OCI-LY7 (cell line): ENCODE results near the gene TOP1. TPM values are rescaled to one million over a fixed set of nuclear protein-coding genes. Genes with fewer than 3 reads are reported as not detected.

ENCODE experiments used
- BruUV-seq: library from RNA; stranded (reverse); fragments of 400-500 nt; replicated peaks from 2 replicates; lab custom pipeline; 2021; lab: Mats Ljungman, UMichigan
- CTCF ChIA-PET: fragments of 300-600 bp; sonication (Branson Sonifier 250); formaldehyde crosslinking; loops from one replicate; lab custom pipeline; 2022; ENCODE audit warnings: antibody characterized with exemption; ENCODE audit not compliant: unreplicated experiment; lab: Charles Lee
- POLR2A ChIA-PET: fragments of 300-600 bp; sonication (Branson Sonifier 250); formaldehyde crosslinking; loops from one replicate; lab custom pipeline; 2022; ENCODE audit warnings: antibody characterized with exemption; lab: Charles Lee
- DNase-seq: peaks from one replicate; pipeline ENCODE4 v3.0.0-alpha.2; 2015; ENCODE audit warnings: low spot score
- H2AFZ ChIP-seq: fragments of 200-600 bp; sonication (generic), shearing (Covaris generic); 2 replicates; pipeline ENCODE4 v1.6.1; 2014; ENCODE audit warnings: mild to moderate bottlenecking, antibody characterized with exemption, low read length, moderate library complexity
- H3K27ac ChIP-seq: fragments of 200-600 bp; sonication (generic); 2 replicates; pipeline ENCODE4 v1.5.1; 2014; ENCODE audit warnings: mixed run types, low read depth, mild to moderate bottlenecking, moderate library complexity, low read length, inconsistent platforms; ENCODE audit not compliant: poor library complexity, severe bottlenecking
- H3K36me3 ChIP-seq: fragments of 200-600 bp; sonication (generic); 2 replicates; pipeline ENCODE4 v1.6.1; 2014; ENCODE audit warnings: mild to moderate bottlenecking, antibody characterized with exemption, low read length, moderate library complexity, mixed read lengths; ENCODE audit not compliant: insufficient read depth
- H3K4me1 ChIP-seq: fragments of 200-600 bp; sonication (generic); 2 replicates; pipeline ENCODE4 v1.5.1; 2014; ENCODE audit warnings: mild to moderate bottlenecking, low read length; ENCODE audit not compliant: insufficient read depth, poor library complexity, severe bottlenecking
- H3K4me2 ChIP-seq: fragments of 200-600 bp; sonication (generic); 2 replicates; pipeline ENCODE4 v1.6.1; 2014; ENCODE audit warnings: mild to moderate bottlenecking, low read length
- H3K4me3 ChIP-seq: fragments of 200-600 bp; sonication (generic); 2 replicates; pipeline ENCODE4 v1.5.1; 2014; ENCODE audit warnings: mild to moderate bottlenecking, low read depth, low read length; ENCODE audit not compliant: poor library complexity, severe bottlenecking
- H3K79me2 ChIP-seq: fragments of 200-600 bp; sonication (generic); 2 replicates; pipeline ENCODE4 v1.6.1; 2016; ENCODE audit warnings: low read depth, mild to moderate bottlenecking, low read length, moderate library complexity, mixed read lengths; ENCODE audit not compliant: insufficient read depth
- H3K9me2 ChIP-seq: fragments of 200-600 bp; sonication (generic); 2 replicates; pipeline ENCODE4 v1.6.1; 2016; ENCODE audit warnings: mild to moderate bottlenecking, low read length, mixed read lengths; ENCODE audit not compliant: insufficient read depth
- H3K9me3 ChIP-seq: fragments of 200-600 bp; sonication (generic); 2 replicates; pipeline ENCODE4 v1.6.1; 2014; ENCODE audit warnings: mild to moderate bottlenecking, mixed run types, low read length, mixed read lengths
- H4K20me1 ChIP-seq: fragments of 200-600 bp; sonication (generic); 2 replicates; pipeline ENCODE4 v1.6.1; 2014; ENCODE audit warnings: mild to moderate bottlenecking, antibody characterized with exemption, low read length, moderate library complexity, mixed read lengths; ENCODE audit not compliant: insufficient read depth
- EZH2phosphoT487 ChIP-seq: fragments of 200-600 bp; sonication (generic); IDR thresholded peaks from 2 replicates; pipeline ENCODE4 v1.6.1; 2018; ENCODE audit warnings: low read depth, borderline replicate concordance, mild to moderate bottlenecking, mixed run types, antibody characterized with exemption, low read length, moderate library complexity, mixed read lengths
- intact Hi-C: fragments of 100-400 bp; cut with micrococcal nuclease; formaldehyde crosslinking; loops from one replicate; pipeline ENCODE4 v1.10.0; 2022; ENCODE audit not compliant: unreplicated experiment
- total RNA-seq, 2 experiments: library from RNA; depleted of rRNA in 1 of 2; stranded (reverse); fragments of >200 nt in 1 of 2; shearing (Covaris generic) in 1 of 2; gene quantifications; 2 replicates each; pipeline ENCODE4 v1.2.3, GENCODE V29; 2014 to 2022
- TF ChIP-seq, protein P1 (sequence below): fragments of 200-600 bp; sonication (generic); conservative IDR thresholded peaks from 2 replicates; pipeline ENCODE4 v1.5.1; 2014; ENCODE audit warnings: mild to moderate bottlenecking, antibody characterized with exemption, low read length, moderate library complexity, mixed read lengths

Gene TOP1
- total RNA-seq, 2 experiments from 2014 or later: 44.6 to 200 TPM

- DNase-seq: no peak
- H3K9me2 ChIP-seq: no peaks in the 10 kb centered on the region
- no peak for TF ChIP-seq EZH2phosphoT487
- TF ChIP-seq, protein P1, sequence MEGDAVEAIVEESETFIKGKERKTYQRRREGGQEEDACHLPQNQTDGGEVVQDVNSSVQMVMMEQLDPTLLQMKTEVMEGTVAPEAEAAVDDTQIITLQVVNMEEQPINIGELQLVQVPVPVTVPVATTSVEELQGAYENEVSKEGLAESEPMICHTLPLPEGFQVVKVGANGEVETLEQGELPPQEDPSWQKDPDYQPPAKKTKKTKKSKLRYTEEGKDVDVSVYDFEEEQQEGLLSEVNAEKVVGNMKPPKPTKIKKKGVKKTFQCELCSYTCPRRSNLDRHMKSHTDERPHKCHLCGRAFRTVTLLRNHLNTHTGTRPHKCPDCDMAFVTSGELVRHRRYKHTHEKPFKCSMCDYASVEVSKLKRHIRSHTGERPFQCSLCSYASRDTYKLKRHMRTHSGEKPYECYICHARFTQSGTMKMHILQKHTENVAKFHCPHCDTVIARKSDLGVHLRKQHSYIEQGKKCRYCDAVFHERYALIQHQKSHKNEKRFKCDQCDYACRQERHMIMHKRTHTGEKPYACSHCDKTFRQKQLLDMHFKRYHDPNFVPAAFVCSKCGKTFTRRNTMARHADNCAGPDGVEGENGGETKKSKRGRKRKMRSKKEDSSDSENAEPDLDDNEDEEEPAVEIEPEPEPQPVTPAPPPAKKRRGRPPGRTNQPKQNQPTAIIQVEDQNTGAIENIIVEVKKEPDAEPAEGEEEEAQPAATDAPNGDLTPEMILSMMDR: no peak
- peaks cover 36% of the 10 kb centered on the region for H4K20me1 ChIP-seq
- H3K9me3 ChIP-seq: no peaks in the 10 kb centered on the region
- H3K27ac ChIP-seq: no peak overlapping the region
- peaks cover 100% of the 10 kb centered on the region for H3K79me2 ChIP-seq
- H3K36me3 ChIP-seq: peaks cover 98% of the 10 kb centered on the region
- peaks cover 36% of the 10 kb centered on the region for H3K4me1 ChIP-seq
- no peak overlapping the region for H3K4me2 ChIP-seq
- ChIA-PET POLR2A (interaction anchor here (0.6 to 2.2 kb wide), 11 partner anchors 8 to 47 kb away, joined by 3 to 10 read pairs (median 4); no protein-coding TSS in a partner anchor), CTCF (interaction anchor here (1.6 kb wide), 1 partner anchor 48 kb away, joined by 4 read pairs; no protein-coding TSS in a partner anchor)
- no peak overlapping the region for H2AFZ ChIP-seq
- BruUV-seq: no TSS peak
- intact Hi-C loops: no loop called here
- H3K4me3 ChIP-seq: no peak overlapping the region
Observed at GRCh38 chr20:41038149-41038877, 9.7 kb downstream of the TOP1 start.

GRCh38 chr20:41038878-41039404 is 10.3 kb downstream of the TOP1 start:
- DNase-seq: no peak
- CTCF ChIA-PET: interaction anchor here (1.6 kb wide), 1 partner anchor 48 kb away, joined by 4 read pairs; no protein-coding TSS in a partner anchor
- Histone ChIP-seq H4K20me1 (peaks cover 30% of the 10 kb centered on the region), H3K4me2 (no peak overlapping the region), H3K4me1 (peaks cover 33% of the 10 kb centered on the region), H3K79me2 (peaks cover 100% of the 10 kb centered on the region), H3K9me2 (no peaks in the 10 kb centered on the region), H3K4me3 (no peak overlapping the region), H3K36me3 (peaks cover 97% of the 10 kb centered on the region), H3K9me3 (no peaks in the 10 kb centered on the region), H2AFZ (no peak overlapping the region), H3K27ac (no peak overlapping the region)
- no TSS peak for BruUV-seq
- intact Hi-C loops: no loop called here
- POLR2A ChIA-PET: interaction anchor here (1.6 to 2.6 kb wide), 3 partner anchors 9 to 48 kb away, joined by 3 to 14 read pairs (median 10); no protein-coding TSS in a partner anchor
- TF ChIP-seq, protein P1: no peak
- no peak for TF ChIP-seq EZH2phosphoT487
